HUES6 (cell line): ENCODE data around the gene CD3D.

Experiments used
- H3K27ac ChIP-seq: 2 replicates; pipeline ENCODE4 v1.7.0; 2013; ENCODE audit warnings: low read depth, mild to moderate bottlenecking, low read length, inconsistent platforms
- H3K27me3 ChIP-seq: 2 replicates; pipeline ENCODE4 v1.6.1; 2013; ENCODE audit warnings: low read length; ENCODE audit not compliant: control insufficient read depth, insufficient read depth
- H3K36me3 ChIP-seq: 2 replicates; pipeline ENCODE4 v1.6.1; 2013; ENCODE audit warnings: low read length; ENCODE audit not compliant: control insufficient read depth, insufficient read depth
- H3K4me1 ChIP-seq: 2 replicates; pipeline ENCODE4 v1.6.1; 2013; ENCODE audit warnings: low read length; ENCODE audit not compliant: control insufficient read depth, insufficient read depth
- H3K4me3 ChIP-seq: 2 replicates; pipeline ENCODE4 v1.5.1; 2013; ENCODE audit warnings: low read depth, low read length
- H3K9ac ChIP-seq: one replicate; pipeline ENCODE4 v1.6.1; 2013; ENCODE audit warnings: mild to moderate bottlenecking, low read length
- H3K9me3 ChIP-seq: 2 replicates; pipeline ENCODE4 v1.6.1; 2013; ENCODE audit warnings: low read depth, low read length; ENCODE audit not compliant: control insufficient read depth, insufficient read depth

Gene CD3D

GRCh38 chr11:118342503-118343161 is at the start of gene CD3D:
Gene CD3D (minus strand): TSS chr11:118342705. CDS start chr11:118342607, 98 bp downstream.
- H3K27me3 ChIP-seq: peaks cover 9% of the 10 kb centered on the region; the same call in 1 of the 2 replicates
- H3K4me3 ChIP-seq: no peak within 1 kb of the TSS
- H3K27ac ChIP-seq: no peak within 1 kb of the TSS
- H3K4me1 ChIP-seq: 0 out of 2 replicates have a peak, but pooled peaks cover 6% of the 10 kb centered on the region
- H3K36me3 ChIP-seq: no peaks in the 10 kb centered on the region
- no peaks in the 10 kb centered on the region for H3K9me3 ChIP-seq
- no peak within 1 kb of the TSS for H3K9ac ChIP-seq

DNA sequence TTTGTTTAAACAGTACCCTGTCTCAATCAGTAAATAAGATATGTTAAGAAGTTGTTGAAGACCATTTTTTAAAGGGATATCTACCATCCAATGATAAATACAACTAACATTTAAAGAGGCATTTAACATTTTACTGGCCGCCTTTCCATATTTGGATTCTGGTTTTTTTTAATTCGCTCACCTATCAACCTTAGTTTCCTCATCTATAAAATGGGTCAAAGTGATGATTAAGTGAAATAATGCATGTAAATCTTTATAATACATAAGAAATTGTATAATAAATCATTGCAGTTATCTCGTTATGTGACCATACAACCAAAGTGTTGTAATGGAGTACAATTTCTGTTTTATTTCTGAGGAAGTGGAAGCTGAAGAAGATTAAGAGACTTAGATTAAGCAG is 41.2 kb upstream of the CD3D start:
- Histone ChIP-seq H3K4me1 (no peaks in the 10 kb centered on the region), H3K36me3 (peaks cover 99% of the 10 kb centered on the region), H3K9me3 (no peaks in the 10 kb centered on the region), H3K27me3 (no peaks in the 10 kb centered on the region), H3K4me3 (no peak overlapping the region), H3K9ac (no peak overlapping the region), H3K27ac (no peak overlapping the region)

GRCh38 chr11:118382954-118383353 is 40.4 kb upstream of the CD3D start:
- Histone ChIP-seq H3K4me1 (no peaks in the 10 kb centered on the region), H3K27me3 (no peaks in the 10 kb centered on the region), H3K9me3 (no peaks in the 10 kb centered on the region), H3K27ac (no peak overlapping the region), H3K4me3 (no peak overlapping the region), H3K36me3 (peaks cover 97% of the 10 kb centered on the region), H3K9ac (no peak overlapping the region)

DNA sequence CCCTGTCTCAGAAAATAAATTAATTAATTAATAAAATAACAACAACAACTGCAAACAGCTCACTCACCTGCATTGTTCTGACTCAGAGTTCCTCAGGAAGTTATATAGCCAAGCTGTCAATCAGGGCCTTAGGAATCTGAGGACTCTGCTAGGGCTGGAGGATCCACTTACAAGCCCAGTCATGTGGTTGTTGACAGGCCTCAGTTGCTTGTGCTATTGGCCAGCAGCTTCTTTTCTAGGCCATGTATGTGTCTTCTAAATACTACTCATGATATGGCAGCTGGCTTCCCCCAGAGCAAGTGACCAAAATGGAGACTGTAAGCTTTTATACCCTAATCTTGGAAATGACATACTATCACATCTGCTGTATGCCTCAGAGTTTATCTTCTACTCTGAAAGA is 38.1 kb upstream of the CD3D start:
- no peak overlapping the region for H3K4me3 ChIP-seq
- H3K27ac ChIP-seq: no peak overlapping the region
- H3K9me3 ChIP-seq: no peaks in the 10 kb centered on the region
- H3K9ac ChIP-seq: no peak overlapping the region
- H3K4me1 ChIP-seq: no peaks in the 10 kb centered on the region
- H3K27me3 ChIP-seq: no peaks in the 10 kb centered on the region
- H3K36me3 ChIP-seq: peaks cover 91% of the 10 kb centered on the region

DNA sequence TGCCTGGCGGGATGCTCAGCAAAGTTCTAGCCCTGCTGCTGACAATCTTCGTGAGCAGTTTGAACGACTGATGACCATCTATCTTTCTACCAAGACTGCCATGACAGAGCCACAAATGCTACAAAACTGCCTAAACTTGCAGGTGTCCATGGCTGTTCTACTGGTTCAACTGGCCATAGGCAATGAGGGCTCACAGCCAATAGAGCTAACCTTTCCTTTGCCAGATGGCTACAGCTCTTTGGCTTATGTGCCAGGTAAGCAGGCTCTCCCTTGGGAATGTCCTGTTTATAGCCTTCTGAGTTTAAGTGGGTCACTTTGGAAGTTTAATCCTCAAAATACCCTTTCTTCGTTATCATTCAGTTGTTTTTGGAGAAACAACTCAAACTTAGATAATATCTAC is 37.0 kb upstream of the CD3D start:
- H3K36me3 ChIP-seq: peaks cover 87% of the 10 kb centered on the region
- H3K4me1 ChIP-seq: no peaks in the 10 kb centered on the region
- no peak overlapping the region for H3K9ac ChIP-seq

DNA sequence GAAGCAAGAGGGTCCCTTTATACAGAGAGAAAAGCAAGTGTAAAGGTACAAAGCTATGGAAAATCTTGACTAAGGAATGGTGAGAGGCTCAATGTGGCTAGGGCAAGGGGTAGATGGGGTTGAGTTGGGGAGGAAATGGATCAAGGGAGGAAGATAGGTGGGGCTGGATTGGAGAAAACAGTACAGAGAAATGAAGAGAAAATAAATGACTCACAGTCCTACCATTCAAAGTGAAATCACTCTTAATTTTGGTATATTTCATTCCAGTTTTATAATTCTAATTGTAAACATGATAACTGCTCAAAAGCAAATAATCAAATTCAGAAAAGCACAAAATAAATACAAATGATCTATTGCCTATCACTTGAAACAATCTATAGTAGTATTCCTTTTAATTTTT is 33.5 kb upstream of the CD3D start:
- no peaks in the 10 kb centered on the region for H3K9me3 ChIP-seq
- no peak overlapping the region for H3K27ac ChIP-seq
- peaks cover 86% of the 10 kb centered on the region for H3K36me3 ChIP-seq
- H3K4me1 ChIP-seq: no peaks in the 10 kb centered on the region
- no peak overlapping the region for H3K4me3 ChIP-seq
- H3K27me3 ChIP-seq: no peaks in the 10 kb centered on the region
- H3K9ac ChIP-seq: no peak overlapping the region

More for the DNA sequence above, 37.0 kb upstream of the CD3D start:
- Histone ChIP-seq H3K27ac (no peak overlapping the region), H3K4me3 (no peak overlapping the region), H3K9me3 (no peaks in the 10 kb centered on the region), H3K27me3 (no peaks in the 10 kb centered on the region)

DNA sequence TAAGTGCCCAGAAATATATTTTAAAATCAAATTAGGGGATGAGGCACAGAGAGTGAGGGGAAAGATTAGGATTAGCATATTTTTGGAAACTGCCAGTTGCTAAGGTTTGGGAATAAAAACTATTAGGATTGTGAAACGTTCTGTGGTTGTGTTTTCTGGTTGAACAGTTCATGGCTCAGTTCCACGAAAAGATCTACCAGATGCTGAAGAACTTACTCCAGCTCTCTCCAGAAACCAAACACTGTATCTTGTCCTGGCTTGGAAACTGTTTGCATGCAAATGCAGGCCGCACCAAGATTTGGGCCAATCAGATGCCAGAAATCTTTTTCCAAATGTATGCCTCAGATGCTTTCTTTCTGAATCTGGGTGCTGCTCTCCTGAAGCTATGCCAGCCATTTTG is 32.2 kb upstream of the CD3D start:
- peaks cover 86% of the 10 kb centered on the region for H3K36me3 ChIP-seq
- no peak overlapping the region for H3K9ac ChIP-seq

GRCh38 chr11:118373871-118374270 is 31.4 kb upstream of the CD3D start:
- Histone ChIP-seq H3K27ac (no peak overlapping the region), H3K27me3 (no peaks in the 10 kb centered on the region), H3K9me3 (no peaks in the 10 kb centered on the region), H3K4me3 (no peak overlapping the region), H3K36me3 (peaks cover 86% of the 10 kb centered on the region), H3K4me1 (no peaks in the 10 kb centered on the region), H3K9ac (no peak overlapping the region)

More for the DNA sequence above, 32.2 kb upstream of the CD3D start:
- no peaks in the 10 kb centered on the region for H3K27me3 ChIP-seq
- no peak overlapping the region for H3K27ac ChIP-seq
- no peaks in the 10 kb centered on the region for H3K4me1 ChIP-seq
- H3K9me3 ChIP-seq: no peaks in the 10 kb centered on the region
- no peak overlapping the region for H3K4me3 ChIP-seq

GRCh38 chr11:118373263-118373662 is 30.8 kb upstream of the CD3D start:
- Histone ChIP-seq H3K9ac (no peak overlapping the region), H3K27ac (no peak overlapping the region), H3K36me3 (peaks cover 86% of the 10 kb centered on the region), H3K4me1 (no peaks in the 10 kb centered on the region), H3K9me3 (no peaks in the 10 kb centered on the region), H3K4me3 (no peak overlapping the region), H3K27me3 (no peaks in the 10 kb centered on the region)

- peaks cover 80% of the 10 kb centered on the region for H3K36me3 ChIP-seq
- H3K27me3 ChIP-seq: no peaks in the 10 kb centered on the region
- no peak overlapping the region for H3K9ac ChIP-seq
- no peak overlapping the region for H3K4me3 ChIP-seq
- no peaks in the 10 kb centered on the region for H3K4me1 ChIP-seq
- H3K9me3 ChIP-seq: no peaks in the 10 kb centered on the region
- no peak overlapping the region for H3K27ac ChIP-seq
Measured at GRCh38 chr11:118370774-118371173, 28.3 kb upstream of the CD3D start.

- H3K4me1 ChIP-seq: no peaks in the 10 kb centered on the region
- H3K36me3 ChIP-seq: peaks cover 49% of the 10 kb centered on the region
- H3K4me3 ChIP-seq: no peak overlapping the region
- H3K9me3 ChIP-seq: no peaks in the 10 kb centered on the region
- H3K27ac ChIP-seq: no peak overlapping the region
- H3K27me3 ChIP-seq: no peaks in the 10 kb centered on the region
- no peak overlapping the region for H3K9ac ChIP-seq
Measured at GRCh38 chr11:118366287-118366686, 23.8 kb upstream of the CD3D start.
